HCT116 (cell line): ENCODE results near the gene CHST1. TPM values are rescaled to one million over a fixed set of nuclear protein-coding genes. Genes with fewer than 3 reads are reported as not detected.

Experiments
- ATAC-seq: fragments of 200-7000 bp; cut with Tn5 transposase; 2 replicates; pipeline ENCODE4 v1.9.1; 2020; ENCODE audit warnings: mild to moderate bottlenecking, moderate library complexity
- BruUV-seq: library from RNA; stranded (reverse); fragments of 400-500 nt; replicated peaks from 2 replicates; lab custom pipeline; 2021; lab: Mats Ljungman, UMichigan
- CTCF ChIA-PET: fragments of 300-600 bp; sonication (Branson Sonifier 250); formaldehyde crosslinking; loops from one replicate; lab custom pipeline; 2021; ENCODE audit warnings: antibody characterized with exemption; lab: Charles Lee
- POLR2A ChIA-PET: fragments of 300-600, 350-600 bp; sonication (Branson Sonifier 250); formaldehyde crosslinking; loops from one replicate; lab custom pipeline; 2021; ENCODE audit warnings: antibody characterized with exemption; lab: Charles Lee
- RAD21 ChIA-PET, 2 experiments: fragments of 300-600 bp; sonication (Branson Sonifier 250); formaldehyde crosslinking; loops; one replicate each; lab custom pipeline; 2023; ENCODE audit warnings: low total read pairs in 2 of 2; ENCODE audit not compliant: uncharacterized antibody in 2 of 2, unreplicated experiment in 2 of 2, low non-redundant PET in 1 of 2; lab: Charles Lee
- DNase-seq: peaks from one replicate; pipeline ENCODE4 v3.0.0-alpha.2; 2010; ENCODE audit warnings: low read depth, low spot score
- H2AFZ ChIP-seq: fragments of 200-600 bp; shearing (Covaris generic), sonication (generic); 2 replicates; pipeline ENCODE4 v1.6.1; 2017; ENCODE audit warnings: low read depth, mixed run types, mixed read lengths, antibody characterized with exemption, low read length; ENCODE audit not compliant: poor library complexity, severe bottlenecking
- H3K27ac ChIP-seq: 2 replicates; pipeline ENCODE4 v1.5.1; 2012; ENCODE audit warnings: low read depth, low read length
- H3K27me3 ChIP-seq: fragments of 200-600 bp; sonication (generic); 2 replicates; pipeline ENCODE4 v1.6.1; 2016; ENCODE audit warnings: mixed run types, low read length, mixed read lengths; ENCODE audit not compliant: insufficient read depth
- H3K36me3 ChIP-seq, 2 experiments: fragments of 200-500 bp in 1 of 2; fragments of 200-600 bp in 1 of 2; sonication (Bioruptor generic) in 1 of 2; sonication (generic) in 1 of 2; 2 replicates each; pipeline versions ENCODE4 v1.5.1 to v1.6.1; 2014 to 2016; ENCODE audit warnings: low read length in 2 of 2, inconsistent platforms in 1 of 2, mixed read lengths in 1 of 2, mixed run types in 1 of 2; ENCODE audit not compliant: insufficient read depth in 2 of 2, control insufficient read depth in 1 of 2
- H3K4me1 ChIP-seq, 2 experiments: fragments of 200-600 bp in 1 of 2; sonication (generic) in 1 of 2; 2 replicates each; pipeline versions ENCODE4 v1.5.1 to v1.6.1; 2012 to 2017; ENCODE audit warnings: low read length in 2 of 2, inconsistent platforms in 1 of 2, mild to moderate bottlenecking in 1 of 2, mixed read lengths in 1 of 2, mixed run types in 1 of 2, moderate library complexity in 1 of 2; ENCODE audit not compliant: insufficient read depth in 2 of 2, control insufficient read depth in 1 of 2
- H3K4me2 ChIP-seq: fragments of 200-600 bp; sonication (generic); 2 replicates; pipeline ENCODE4 v1.6.1; 2017; ENCODE audit warnings: mixed run types, low read length, mixed read lengths
- H3K4me3 ChIP-seq, 2 experiments: fragments of 200-600 bp in 1 of 2; sonication (generic) in 1 of 2; replicated peaks in 1 of 2; 2 replicates each; pipeline ENCODE4 v1.5.1; 2011 to 2016; ENCODE audit warnings: low read length in 2 of 2, control low read depth in 1 of 2, low read depth in 1 of 2, mild to moderate bottlenecking in 1 of 2, mixed read lengths in 1 of 2, mixed run types in 1 of 2
- H3K79me2 ChIP-seq: fragments of 200-600 bp; sonication (generic); 2 replicates; pipeline ENCODE4 v1.6.1; 2017; ENCODE audit warnings: mild to moderate bottlenecking, mixed run types, low read length, moderate library complexity, mixed read lengths; ENCODE audit not compliant: insufficient read depth
- H3K9ac ChIP-seq: fragments of 200-600 bp; sonication (generic); 2 replicates; pipeline ENCODE4 v1.6.1; 2016; ENCODE audit warnings: low read length, mixed read lengths
- H3K9me2 ChIP-seq: fragments of 200-600 bp; sonication (generic), shearing (Covaris generic); 2 replicates; pipeline ENCODE4 v1.6.1; 2017; ENCODE audit warnings: mixed run types, mild to moderate bottlenecking, moderate library complexity; ENCODE audit not compliant: insufficient read depth
- H3K9me3 ChIP-seq, 2 experiments: fragments of 200-500 bp in 1 of 2; fragments of 200-600 bp in 1 of 2; sonication (Bioruptor generic) in 1 of 2; sonication (generic) in 1 of 2; 2 replicates each; pipeline ENCODE4 v1.6.1; 2014 to 2017; ENCODE audit warnings: low read length in 2 of 2, mixed read lengths in 2 of 2, inconsistent platforms in 1 of 2, low read depth in 1 of 2, mild to moderate bottlenecking in 1 of 2, mixed run types in 1 of 2, moderate library complexity in 1 of 2; ENCODE audit not compliant: control insufficient read depth in 1 of 2, insufficient read depth in 1 of 2
- H4K20me1 ChIP-seq: fragments of 200-600 bp; sonication (generic), shearing (Covaris generic); 2 replicates; pipeline ENCODE4 v1.6.1; 2017; ENCODE audit warnings: mixed run types, mild to moderate bottlenecking, moderate library complexity; ENCODE audit not compliant: insufficient read depth
- EGR1 ChIP-seq: IDR thresholded peaks from 2 replicates; pipeline ENCODE4 v1.6.1; 2012; ENCODE audit warnings: low read depth
- ELF1 ChIP-seq: IDR thresholded peaks from 2 replicates; pipeline ENCODE4 v1.6.1; 2012; ENCODE audit warnings: low read depth, borderline replicate concordance
- EZH2phosphoT487 ChIP-seq: fragments of 200-600 bp; IDR thresholded peaks from 2 replicates; pipeline ENCODE4 v1.6.1; 2018; ENCODE audit warnings: antibody characterized with exemption, borderline replicate concordance
- FOSL1 ChIP-seq: IDR thresholded peaks from 2 replicates; pipeline ENCODE4 v1.6.1; 2012; ENCODE audit warnings: low read depth
- JUND ChIP-seq: IDR thresholded peaks from 2 replicates; pipeline ENCODE4 v1.6.1; 2012
- POLR2A ChIP-seq: IDR thresholded peaks from 2 replicates; pipeline ENCODE4 v1.7.0; 2011; ENCODE audit warnings: borderline replicate concordance; ENCODE audit not compliant: insufficient read depth, insufficient read length; ENCODE audit errors: extremely low read depth
- RAD21 ChIP-seq: IDR thresholded peaks from 2 replicates; pipeline ENCODE4 v1.6.1; 2012; ENCODE audit warnings: low read depth, mild to moderate bottlenecking
- YY1 ChIP-seq: IDR thresholded peaks from 2 replicates; pipeline ENCODE4 v1.6.1; 2011; ENCODE audit warnings: low read length, low read depth, moderate library complexity, mild to moderate bottlenecking; ENCODE audit not compliant: insufficient replicate concordance; ENCODE audit errors: extremely low read depth
- ZFX ChIP-seq: fragments of 450-650 bp; IDR thresholded peaks from 2 replicates; pipeline ENCODE4 v1.6.1; 2017
- ZNF274 ChIP-seq: fragments of 200-500 bp; sonication (Bioruptor generic); IDR thresholded peaks from 2 replicates; pipeline ENCODE4 v1.6.1; 2014; ENCODE audit warnings: mild to moderate bottlenecking, low read depth, low read length, inconsistent platforms
- intact Hi-C: fragments of 100-400 bp; cut with micrococcal nuclease; formaldehyde crosslinking; loops from 2 replicates; pipeline ENCODE4 v1.10.0; 2022
- total RNA-seq: library from RNA; stranded (reverse); gene quantifications from one replicate; pipeline ENCODE4 v1.2.1, GENCODE V29; 2021; ENCODE audit not compliant: unreplicated experiment
- TF ChIP-seq, protein P1 (sequence below): IDR thresholded peaks from 2 replicates; pipeline ENCODE4 v1.6.1; 2012; ENCODE audit warnings: low read depth
- TF ChIP-seq, protein P2 (sequence below), 3 experiments: fragments of 200-600 bp in 1 of 3; sonication (generic) in 1 of 3; IDR thresholded peaks in 2 of 3; conservative IDR thresholded peaks in 1 of 3; 2 replicates each; pipeline ENCODE4 v1.5.1; 2012 to 2017; ENCODE audit warnings: low read depth in 2 of 3, low read length in 2 of 3, antibody characterized with exemption in 1 of 3, borderline replicate concordance in 1 of 3, control low read depth in 1 of 3, mild to moderate bottlenecking in 1 of 3, mixed read lengths in 1 of 3, mixed run types in 1 of 3, moderate library complexity in 1 of 3; ENCODE audit not compliant: insufficient read depth in 1 of 3
- TF ChIP-seq, protein P3 (sequence below): IDR thresholded peaks from 2 replicates; pipeline ENCODE4 v1.6.1; 2012
- TF ChIP-seq, protein P4 (sequence below): IDR thresholded peaks from 2 replicates; pipeline ENCODE4 v1.6.1; 2011; ENCODE audit warnings: mild to moderate bottlenecking, low read length, moderate library complexity; ENCODE audit not compliant: insufficient replicate concordance; ENCODE audit errors: extremely low read depth
- TF ChIP-seq, protein P5 (sequence below): IDR thresholded peaks from 2 replicates; pipeline ENCODE4 v1.6.1; 2012

The CHST1 gene
- total RNA-seq, 1 experiment from 2014 or later: 0.69 TPM

DNA sequence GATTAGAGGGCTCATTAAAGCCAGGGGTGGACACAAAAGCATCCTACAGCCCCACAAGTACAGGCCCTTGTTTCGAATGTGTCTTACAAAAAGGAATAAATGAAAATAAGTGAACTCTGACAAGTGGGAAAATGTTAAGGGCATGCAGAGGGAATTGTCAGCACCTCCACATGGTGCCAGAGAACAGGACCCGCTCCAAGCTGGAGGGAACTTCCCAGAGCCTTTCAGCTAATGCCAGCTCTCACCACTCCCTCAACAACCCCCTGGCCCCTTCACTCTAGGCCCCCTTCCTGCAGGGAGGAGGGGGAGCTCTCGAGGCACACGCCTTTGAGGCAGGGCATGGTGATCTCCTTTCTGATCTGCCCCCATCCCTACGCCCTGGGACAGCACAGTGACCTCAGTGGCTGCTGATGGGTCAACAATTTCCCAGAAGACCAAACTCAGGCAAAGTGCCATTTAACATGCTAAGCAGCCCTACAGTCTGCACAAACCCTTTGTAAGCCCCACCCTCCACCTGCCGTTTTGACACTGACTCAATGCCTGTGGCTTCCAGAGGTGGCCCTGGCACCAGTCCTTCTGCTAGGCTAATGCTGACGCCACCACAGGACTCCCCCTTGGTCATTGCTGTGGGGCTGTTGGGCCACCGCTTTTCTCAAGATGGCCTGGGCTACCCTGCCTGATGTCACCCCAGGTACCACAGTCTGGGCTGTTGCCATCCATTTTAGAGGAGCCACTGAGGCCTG is 12.5 kb upstream of the CHST1 start:
- H3K27ac ChIP-seq: no peak overlapping the region
- ChIA-PET RAD21 (no interaction called here), CTCF (interaction anchor here (1.2 to 1.4 kb wide), 2 partner anchors 23 to 307 kb away, joined by 4 to 5 read pairs; no protein-coding TSS in a partner anchor), POLR2A (no interaction called here)
- H2AFZ ChIP-seq: no peak overlapping the region
- no peak for ATAC-seq
- H3K9me2 ChIP-seq: no peaks in the 10 kb centered on the region
- no peaks in the 10 kb centered on the region for H3K36me3 ChIP-seq
- no peaks in the 10 kb centered on the region for H4K20me1 ChIP-seq
- H3K4me3 ChIP-seq: no peak overlapping the region
- no peaks in the 10 kb centered on the region for H3K27me3 ChIP-seq
- TF ChIP-seq, protein P1, sequence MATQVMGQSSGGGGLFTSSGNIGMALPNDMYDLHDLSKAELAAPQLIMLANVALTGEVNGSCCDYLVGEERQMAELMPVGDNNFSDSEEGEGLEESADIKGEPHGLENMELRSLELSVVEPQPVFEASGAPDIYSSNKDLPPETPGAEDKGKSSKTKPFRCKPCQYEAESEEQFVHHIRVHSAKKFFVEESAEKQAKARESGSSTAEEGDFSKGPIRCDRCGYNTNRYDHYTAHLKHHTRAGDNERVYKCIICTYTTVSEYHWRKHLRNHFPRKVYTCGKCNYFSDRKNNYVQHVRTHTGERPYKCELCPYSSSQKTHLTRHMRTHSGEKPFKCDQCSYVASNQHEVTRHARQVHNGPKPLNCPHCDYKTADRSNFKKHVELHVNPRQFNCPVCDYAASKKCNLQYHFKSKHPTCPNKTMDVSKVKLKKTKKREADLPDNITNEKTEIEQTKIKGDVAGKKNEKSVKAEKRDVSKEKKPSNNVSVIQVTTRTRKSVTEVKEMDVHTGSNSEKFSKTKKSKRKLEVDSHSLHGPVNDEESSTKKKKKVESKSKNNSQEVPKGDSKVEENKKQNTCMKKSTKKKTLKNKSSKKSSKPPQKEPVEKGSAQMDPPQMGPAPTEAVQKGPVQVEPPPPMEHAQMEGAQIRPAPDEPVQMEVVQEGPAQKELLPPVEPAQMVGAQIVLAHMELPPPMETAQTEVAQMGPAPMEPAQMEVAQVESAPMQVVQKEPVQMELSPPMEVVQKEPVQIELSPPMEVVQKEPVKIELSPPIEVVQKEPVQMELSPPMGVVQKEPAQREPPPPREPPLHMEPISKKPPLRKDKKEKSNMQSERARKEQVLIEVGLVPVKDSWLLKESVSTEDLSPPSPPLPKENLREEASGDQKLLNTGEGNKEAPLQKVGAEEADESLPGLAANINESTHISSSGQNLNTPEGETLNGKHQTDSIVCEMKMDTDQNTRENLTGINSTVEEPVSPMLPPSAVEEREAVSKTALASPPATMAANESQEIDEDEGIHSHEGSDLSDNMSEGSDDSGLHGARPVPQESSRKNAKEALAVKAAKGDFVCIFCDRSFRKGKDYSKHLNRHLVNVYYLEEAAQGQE: no peak
- TF ChIP-seq, protein P2, sequence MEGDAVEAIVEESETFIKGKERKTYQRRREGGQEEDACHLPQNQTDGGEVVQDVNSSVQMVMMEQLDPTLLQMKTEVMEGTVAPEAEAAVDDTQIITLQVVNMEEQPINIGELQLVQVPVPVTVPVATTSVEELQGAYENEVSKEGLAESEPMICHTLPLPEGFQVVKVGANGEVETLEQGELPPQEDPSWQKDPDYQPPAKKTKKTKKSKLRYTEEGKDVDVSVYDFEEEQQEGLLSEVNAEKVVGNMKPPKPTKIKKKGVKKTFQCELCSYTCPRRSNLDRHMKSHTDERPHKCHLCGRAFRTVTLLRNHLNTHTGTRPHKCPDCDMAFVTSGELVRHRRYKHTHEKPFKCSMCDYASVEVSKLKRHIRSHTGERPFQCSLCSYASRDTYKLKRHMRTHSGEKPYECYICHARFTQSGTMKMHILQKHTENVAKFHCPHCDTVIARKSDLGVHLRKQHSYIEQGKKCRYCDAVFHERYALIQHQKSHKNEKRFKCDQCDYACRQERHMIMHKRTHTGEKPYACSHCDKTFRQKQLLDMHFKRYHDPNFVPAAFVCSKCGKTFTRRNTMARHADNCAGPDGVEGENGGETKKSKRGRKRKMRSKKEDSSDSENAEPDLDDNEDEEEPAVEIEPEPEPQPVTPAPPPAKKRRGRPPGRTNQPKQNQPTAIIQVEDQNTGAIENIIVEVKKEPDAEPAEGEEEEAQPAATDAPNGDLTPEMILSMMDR (IDR thresholded peaks at IDR 0.05 in 2 of 3, conservative IDR thresholded peaks at IDR 0.05 in 1 of 3; ENCODE audit: borderline replicate concordance in 1 of 3, insufficient read depth in 1 of 3, low read depth in 2 of 3, low read length in 2 of 3): no peak
- no peak for TF ChIP-seq ZNF274
- TF ChIP-seq JUND: no peak
- no peak for TF ChIP-seq EZH2phosphoT487
- no peak for TF ChIP-seq POLR2A
- TF ChIP-seq ELF1: no peak
- TF ChIP-seq, protein P3, sequence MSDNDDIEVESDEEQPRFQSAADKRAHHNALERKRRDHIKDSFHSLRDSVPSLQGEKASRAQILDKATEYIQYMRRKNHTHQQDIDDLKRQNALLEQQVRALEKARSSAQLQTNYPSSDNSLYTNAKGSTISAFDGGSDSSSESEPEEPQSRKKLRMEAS: no peak
- no peak for TF ChIP-seq FOSL1
- TF ChIP-seq YY1: no peak
- TF ChIP-seq EGR1: no peak
- TF ChIP-seq, protein P4, sequence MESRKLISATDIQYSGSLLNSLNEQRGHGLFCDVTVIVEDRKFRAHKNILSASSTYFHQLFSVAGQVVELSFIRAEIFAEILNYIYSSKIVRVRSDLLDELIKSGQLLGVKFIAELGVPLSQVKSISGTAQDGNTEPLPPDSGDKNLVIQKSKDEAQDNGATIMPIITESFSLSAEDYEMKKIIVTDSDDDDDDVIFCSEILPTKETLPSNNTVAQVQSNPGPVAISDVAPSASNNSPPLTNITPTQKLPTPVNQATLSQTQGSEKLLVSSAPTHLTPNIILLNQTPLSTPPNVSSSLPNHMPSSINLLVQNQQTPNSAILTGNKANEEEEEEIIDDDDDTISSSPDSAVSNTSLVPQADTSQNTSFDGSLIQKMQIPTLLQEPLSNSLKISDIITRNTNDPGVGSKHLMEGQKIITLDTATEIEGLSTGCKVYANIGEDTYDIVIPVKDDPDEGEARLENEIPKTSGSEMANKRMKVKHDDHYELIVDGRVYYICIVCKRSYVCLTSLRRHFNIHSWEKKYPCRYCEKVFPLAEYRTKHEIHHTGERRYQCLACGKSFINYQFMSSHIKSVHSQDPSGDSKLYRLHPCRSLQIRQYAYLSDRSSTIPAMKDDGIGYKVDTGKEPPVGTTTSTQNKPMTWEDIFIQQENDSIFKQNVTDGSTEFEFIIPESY: no peak
- no peak for TF ChIP-seq ZFX
- TF ChIP-seq, protein P5, sequence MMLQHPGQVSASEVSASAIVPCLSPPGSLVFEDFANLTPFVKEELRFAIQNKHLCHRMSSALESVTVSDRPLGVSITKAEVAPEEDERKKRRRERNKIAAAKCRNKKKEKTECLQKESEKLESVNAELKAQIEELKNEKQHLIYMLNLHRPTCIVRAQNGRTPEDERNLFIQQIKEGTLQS: no peak
- TF ChIP-seq RAD21: no peak
- H3K4me1 ChIP-seq: no peaks in the 10 kb centered on the region
- H3K79me2 ChIP-seq: no peaks in the 10 kb centered on the region
- no peak for DNase-seq
- H3K4me2 ChIP-seq: no peak overlapping the region
- no peak overlapping the region for H3K9ac ChIP-seq
- BruUV-seq: no TSS peak
- intact Hi-C loops: no loop called here
- H3K9me3 ChIP-seq: no peaks in the 10 kb centered on the region
